ENCODE measurements around the gene BAIAP2L1. TPM values are rescaled to one million over a fixed set of nuclear protein-coding genes. Genes with fewer than 3 reads are reported as not detected.

BAIAP2L1 gene
- total RNA-seq, 1 donor = 0.31 TPM

- Histone ChIP-seq H3K4me3 (ENCODE audit: low read length) (no peak overlapping the region), H3K4me1 (ENCODE audit: insufficient read depth, low read length) (no peaks in the 10 kb centered on the region), H3K9me3 (ENCODE audit: low read depth, low read length) (no peaks in the 10 kb centered on the region), H3K27me3 (ENCODE audit: insufficient read depth, low read length) (no peaks in the 10 kb centered on the region)
Observed at GRCh38 chr7:98354511-98355249, 46.2 kb downstream of the BAIAP2L1 start.

GRCh38 chr7:98354052-98354451 is 46.8 kb downstream of the BAIAP2L1 start:
- Histone ChIP-seq H3K4me3 (ENCODE audit: low read length) (no peak overlapping the region), H3K9me3 (ENCODE audit: low read depth, low read length) (no peaks in the 10 kb centered on the region), H3K27me3 (ENCODE audit: insufficient read depth, low read length) (no peaks in the 10 kb centered on the region), H3K4me1 (ENCODE audit: insufficient read depth, low read length) (no peaks in the 10 kb centered on the region)

- no peaks in the 10 kb centered on the region for H3K27me3 ChIP-seq (ENCODE audit: insufficient read depth, low read length)
- H3K4me1 ChIP-seq (ENCODE audit: insufficient read depth, low read length) = no peaks in the 10 kb centered on the region
- H3K9me3 ChIP-seq (ENCODE audit: low read depth, low read length) = no peaks in the 10 kb centered on the region
- no peak overlapping the region for H3K4me3 ChIP-seq (ENCODE audit: low read length)
Observed at GRCh38 chr7:98352621-98353020, 48.3 kb downstream of the BAIAP2L1 start.

GRCh38 chr7:98351136-98351535 is 49.8 kb downstream of the BAIAP2L1 start:
- Histone ChIP-seq H3K4me1 (ENCODE audit: insufficient read depth, low read length) (no peaks in the 10 kb centered on the region), H3K4me3 (ENCODE audit: low read length) (no peak overlapping the region), H3K27me3 (ENCODE audit: insufficient read depth, low read length) (no peaks in the 10 kb centered on the region), H3K9me3 (ENCODE audit: low read depth, low read length) (no peaks in the 10 kb centered on the region)

DNA sequence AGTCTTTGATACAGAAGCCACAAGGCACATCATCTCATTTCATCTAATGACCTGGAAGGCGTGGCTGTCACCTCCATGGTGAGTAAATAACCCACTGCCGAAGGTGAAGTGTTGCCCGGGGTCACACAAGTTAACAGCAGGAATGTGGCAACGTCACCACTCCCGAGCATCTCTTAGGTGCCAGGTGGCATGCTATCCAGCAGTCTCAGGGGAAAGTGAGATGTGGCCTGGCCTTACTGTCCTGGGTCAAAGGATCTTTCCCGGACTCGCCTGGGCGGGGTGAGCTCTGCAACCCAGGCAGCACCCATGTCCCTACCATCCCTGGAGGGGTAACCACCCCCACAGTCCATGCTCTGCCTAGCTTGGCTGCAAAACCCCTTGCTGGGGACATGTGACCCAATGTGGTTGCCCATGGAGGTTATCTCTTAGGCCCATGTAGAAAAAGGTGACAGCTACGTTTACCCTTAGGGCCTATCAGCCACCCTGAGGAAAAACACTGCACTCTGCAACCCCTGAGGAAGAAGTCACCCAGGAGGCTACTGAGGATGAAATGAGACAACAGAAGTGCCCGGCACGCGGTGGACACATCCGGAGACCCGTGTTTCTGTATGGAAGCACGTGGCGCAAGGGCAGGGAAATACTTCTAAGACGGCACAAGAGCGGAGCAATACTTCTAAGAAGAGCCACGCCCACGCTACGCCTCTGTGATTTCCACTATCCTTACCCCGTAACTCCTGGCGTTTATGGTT is 52.0 kb downstream of the BAIAP2L1 start:
- Histone ChIP-seq H3K4me1 (ENCODE audit: insufficient read depth, low read length) (no peaks in the 10 kb centered on the region), H3K9me3 (ENCODE audit: low read depth, low read length) (no peaks in the 10 kb centered on the region), H3K27me3 (ENCODE audit: insufficient read depth, low read length) (no peaks in the 10 kb centered on the region), H3K4me3 (ENCODE audit: low read length) (no peak overlapping the region)

- Histone ChIP-seq H3K9me3 (ENCODE audit: low read depth, low read length) (no peaks in the 10 kb centered on the region), H3K27me3 (ENCODE audit: insufficient read depth, low read length) (no peaks in the 10 kb centered on the region), H3K4me1 (ENCODE audit: insufficient read depth, low read length) (no peaks in the 10 kb centered on the region), H3K4me3 (ENCODE audit: low read length) (no peak overlapping the region)
Observed at GRCh38 chr7:98346515-98347069, 54.3 kb downstream of the BAIAP2L1 start.

- H3K4me3 ChIP-seq (ENCODE audit: low read length) = no peak overlapping the region
- no peaks in the 10 kb centered on the region for H3K27me3 ChIP-seq (ENCODE audit: insufficient read depth, low read length)
- H3K4me1 ChIP-seq (ENCODE audit: insufficient read depth, low read length) = no peaks in the 10 kb centered on the region
- no peaks in the 10 kb centered on the region for H3K9me3 ChIP-seq (ENCODE audit: low read depth, low read length)
Observed at GRCh38 chr7:98341106-98341505, 59.8 kb downstream of the BAIAP2L1 start.

- no peaks in the 10 kb centered on the region for H3K4me1 ChIP-seq (ENCODE audit: insufficient read depth, low read length)
- H3K4me3 ChIP-seq (ENCODE audit: low read length) = no peak overlapping the region
- H3K27me3 ChIP-seq (ENCODE audit: insufficient read depth, low read length) = no peaks in the 10 kb centered on the region
- no peaks in the 10 kb centered on the region for H3K9me3 ChIP-seq (ENCODE audit: low read depth, low read length)
Observed at GRCh38 chr7:98339043-98339442, 61.8 kb downstream of the BAIAP2L1 start.

- Histone ChIP-seq H3K4me1 (ENCODE audit: insufficient read depth, low read length) (no peaks in the 10 kb centered on the region), H3K4me3 (ENCODE audit: low read length) (no peak overlapping the region), H3K9me3 (ENCODE audit: low read depth, low read length) (no peaks in the 10 kb centered on the region), H3K27me3 (ENCODE audit: insufficient read depth, low read length) (no peaks in the 10 kb centered on the region)
Observed at GRCh38 chr7:98338441-98338840, 62.4 kb downstream of the BAIAP2L1 start.

DNA sequence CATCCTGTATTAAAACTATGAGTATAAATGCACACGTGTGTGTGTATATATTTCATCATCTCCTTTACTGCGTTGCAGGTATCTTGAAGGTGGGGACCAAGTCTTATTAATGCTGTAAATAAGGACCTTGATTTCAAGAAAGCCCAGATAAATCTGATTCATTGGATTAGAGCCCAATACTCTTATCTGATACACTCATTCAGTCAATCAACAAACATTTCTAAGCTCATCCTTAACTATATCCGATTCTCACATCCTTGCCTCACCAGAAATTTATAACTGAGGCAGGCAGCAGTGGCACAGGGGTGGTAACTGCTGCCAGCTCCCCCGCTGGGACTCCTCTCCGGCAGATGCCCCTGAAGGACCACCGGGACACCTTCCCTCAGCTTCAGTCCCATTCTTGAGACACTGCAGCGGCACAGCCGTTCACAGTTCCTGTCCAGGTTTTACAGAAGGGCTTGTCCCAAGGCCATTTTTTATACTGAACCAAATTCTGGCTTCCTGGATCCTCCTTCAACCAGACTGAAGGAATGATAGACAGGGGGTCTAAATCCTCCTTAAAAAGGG is 65.4 kb downstream of the BAIAP2L1 start:
- no peak overlapping the region for H3K4me3 ChIP-seq (ENCODE audit: low read length)
- no peaks in the 10 kb centered on the region for H3K27me3 ChIP-seq (ENCODE audit: insufficient read depth, low read length)
- H3K9me3 ChIP-seq (ENCODE audit: low read depth, low read length) = no peaks in the 10 kb centered on the region
- no peaks in the 10 kb centered on the region for H3K4me1 ChIP-seq (ENCODE audit: insufficient read depth, low read length)

DNA sequence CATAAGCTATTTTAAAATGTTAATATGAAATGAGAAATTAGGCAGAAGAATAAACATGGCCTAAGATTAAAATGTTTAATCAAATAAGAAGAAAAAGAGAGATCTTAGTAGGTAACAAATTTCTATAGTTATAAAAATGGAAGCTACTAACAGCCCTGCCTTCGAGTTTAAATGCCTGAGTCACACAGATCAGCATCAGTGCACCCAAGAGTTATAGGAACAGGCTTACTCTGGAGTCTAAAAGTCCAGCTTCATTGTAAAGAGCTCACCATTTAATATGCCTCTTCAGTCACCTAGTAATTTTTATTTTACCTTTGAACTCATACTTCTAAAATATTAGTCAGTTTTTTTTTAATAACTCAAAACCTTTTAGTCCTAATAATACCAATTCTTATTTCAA is 66.8 kb downstream of the BAIAP2L1 start:
- Histone ChIP-seq H3K4me3 (ENCODE audit: low read length) (no peak overlapping the region), H3K4me1 (ENCODE audit: insufficient read depth, low read length) (no peaks in the 10 kb centered on the region), H3K9me3 (ENCODE audit: low read depth, low read length) (no peaks in the 10 kb centered on the region), H3K27me3 (ENCODE audit: insufficient read depth, low read length) (no peaks in the 10 kb centered on the region)

DNA sequence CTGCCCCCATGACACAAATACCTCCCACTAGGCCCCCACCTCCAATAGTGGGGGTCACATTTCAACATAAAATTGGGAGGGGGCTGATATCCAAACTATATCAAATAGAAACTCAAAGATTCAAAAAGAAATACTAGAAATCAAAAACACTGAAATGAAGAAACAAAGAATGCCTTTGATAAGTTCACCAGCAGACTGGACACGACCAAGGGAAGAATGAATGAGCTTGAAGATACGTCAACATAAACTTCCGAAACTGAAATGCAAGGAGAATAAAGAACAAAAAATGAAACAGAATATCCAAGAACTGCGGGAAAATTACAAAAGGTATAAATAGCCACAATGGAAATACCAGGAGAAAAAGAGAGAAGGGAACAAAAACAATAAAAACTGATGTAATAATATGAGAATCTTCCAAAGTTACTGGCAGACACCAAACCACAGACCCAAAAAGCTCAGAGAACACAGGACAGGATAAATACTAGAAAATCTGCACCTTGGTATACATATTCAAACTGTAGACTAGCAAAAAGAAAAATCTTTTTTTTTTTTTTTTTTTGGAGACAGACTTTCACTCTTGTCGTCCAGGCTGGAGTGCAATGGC is 69.9 kb downstream of the BAIAP2L1 start:
- Histone ChIP-seq H3K9me3 (ENCODE audit: low read depth, low read length) (no peaks in the 10 kb centered on the region), H3K4me3 (ENCODE audit: low read length) (no peak overlapping the region), H3K4me1 (ENCODE audit: insufficient read depth, low read length) (no peaks in the 10 kb centered on the region), H3K27me3 (ENCODE audit: insufficient read depth, low read length) (no peaks in the 10 kb centered on the region)

DNA sequence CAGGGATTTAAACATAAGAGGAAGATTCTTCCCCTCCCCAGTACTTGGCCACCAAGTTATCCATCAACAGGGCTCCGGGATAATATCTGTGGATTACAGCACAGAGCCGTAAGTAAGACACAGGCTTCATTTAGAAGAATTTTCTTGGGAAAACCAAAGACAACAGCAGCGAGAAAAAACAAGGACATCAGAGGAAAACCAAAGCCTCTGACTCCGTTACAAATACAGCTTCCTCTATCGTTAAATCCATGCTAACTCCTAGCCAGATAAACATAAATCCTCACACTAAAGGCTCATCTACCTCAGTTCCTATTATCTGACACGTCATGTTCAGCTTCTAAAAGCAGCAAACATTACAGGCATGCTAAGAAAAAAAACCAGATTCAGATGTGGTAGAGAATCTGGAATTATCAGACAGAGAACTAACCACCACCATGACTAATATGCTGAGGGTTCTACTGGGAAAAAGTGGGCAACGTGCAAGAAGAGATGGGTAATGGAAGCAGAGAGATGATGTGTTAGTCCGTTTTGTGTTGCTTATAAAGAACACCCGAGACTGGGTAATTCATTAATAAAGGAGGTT is 71.0 kb downstream of the BAIAP2L1 start:
- Histone ChIP-seq H3K9me3 (ENCODE audit: low read depth, low read length) (no peaks in the 10 kb centered on the region), H3K4me1 (ENCODE audit: insufficient read depth, low read length) (no peaks in the 10 kb centered on the region), H3K4me3 (ENCODE audit: low read length) (no peak overlapping the region), H3K27me3 (ENCODE audit: insufficient read depth, low read length) (no peaks in the 10 kb centered on the region)

DNA sequence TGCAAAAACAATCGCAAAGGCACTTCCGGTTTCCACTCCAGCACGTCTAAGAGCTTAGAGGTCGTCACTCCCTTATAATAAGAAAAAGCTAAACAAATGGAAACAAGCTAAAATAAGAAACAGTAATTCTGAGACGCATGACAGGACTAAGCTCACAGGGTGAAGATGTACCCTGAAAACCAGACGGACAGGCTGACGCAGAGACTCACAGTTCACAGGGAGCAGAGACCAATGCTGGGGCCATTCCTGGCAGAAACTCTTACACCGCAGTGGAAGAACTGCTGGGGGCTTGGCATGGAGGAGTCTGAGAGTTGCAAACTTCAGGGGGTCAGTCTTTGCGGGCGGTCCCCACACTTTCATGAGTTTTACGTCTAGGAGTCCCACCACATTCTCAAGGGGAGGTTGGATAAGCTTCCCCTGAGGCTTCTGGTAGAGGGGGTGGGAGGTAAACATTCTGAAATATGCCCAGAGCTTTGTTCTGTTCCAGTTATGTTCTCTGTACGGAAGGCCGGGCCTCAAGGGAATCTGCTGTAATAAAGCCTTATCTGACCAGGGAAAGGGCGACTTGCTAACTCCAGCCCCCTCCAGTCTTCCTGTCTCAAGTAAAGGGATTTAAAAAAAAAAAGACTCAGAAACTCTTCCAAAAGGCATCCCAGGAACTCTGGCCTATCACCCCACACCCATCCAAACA is 71.6 kb downstream of the BAIAP2L1 start:
- no peaks in the 10 kb centered on the region for H3K27me3 ChIP-seq (ENCODE audit: insufficient read depth, low read length)
- H3K4me1 ChIP-seq (ENCODE audit: insufficient read depth, low read length) = no peaks in the 10 kb centered on the region
- no peak overlapping the region for H3K4me3 ChIP-seq (ENCODE audit: low read length)
- H3K9me3 ChIP-seq (ENCODE audit: low read depth, low read length) = no peaks in the 10 kb centered on the region
